Mucosa of gallbladder (tissue), 1 donor: ENCODE measurements around the gene ATXN1. TPM values are rescaled to one million over a fixed set of nuclear protein-coding genes. Genes with fewer than 3 reads are reported as not detected.

ENCODE experiments used
- DNase-seq: peaks from one replicate; pipeline ENCODE4 v3.0.0-alpha.2; 2020; ENCODE audit warnings: low spot score
- total RNA-seq: library from RNA; stranded (reverse); gene quantifications from one replicate; pipeline ENCODE4 v1.2.1, GENCODE V29; 2021
- donor health status: DM: no; HTN: no; CAD: no.

ATXN1 gene
- total RNA-seq, 1 donor from 2014 or later = 71.0 TPM

DNA sequence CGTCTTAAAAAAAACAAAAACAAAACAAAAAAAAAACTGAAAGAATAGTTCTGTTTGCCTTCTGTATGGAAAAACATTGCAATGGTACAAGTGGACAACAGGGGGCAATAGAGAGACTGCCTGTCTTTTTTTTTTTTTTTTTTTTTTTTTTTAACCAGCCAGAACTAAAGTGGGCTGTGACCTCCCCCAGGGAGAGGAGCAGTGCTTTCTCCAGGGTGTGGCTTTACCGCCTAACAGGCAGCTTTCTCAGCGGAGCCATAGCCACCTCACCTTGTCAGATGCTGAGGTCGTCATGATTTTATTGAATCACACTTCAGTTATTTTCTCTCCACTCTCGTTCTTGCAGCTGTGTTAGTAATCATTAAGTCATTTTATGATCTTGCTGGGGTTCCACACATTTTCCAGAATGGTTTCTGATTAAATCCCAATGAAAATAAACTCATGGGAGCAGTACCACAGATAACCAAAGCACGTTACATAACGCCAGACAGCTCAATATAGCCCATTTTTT lies 444.5 kb downstream of the ATXN1 start:
- no peak for DNase-seq

GRCh38 chr6:16314296-16314695 lies 447.0 kb downstream of the ATXN1 start:
- DNase-seq = no peak

DNA sequence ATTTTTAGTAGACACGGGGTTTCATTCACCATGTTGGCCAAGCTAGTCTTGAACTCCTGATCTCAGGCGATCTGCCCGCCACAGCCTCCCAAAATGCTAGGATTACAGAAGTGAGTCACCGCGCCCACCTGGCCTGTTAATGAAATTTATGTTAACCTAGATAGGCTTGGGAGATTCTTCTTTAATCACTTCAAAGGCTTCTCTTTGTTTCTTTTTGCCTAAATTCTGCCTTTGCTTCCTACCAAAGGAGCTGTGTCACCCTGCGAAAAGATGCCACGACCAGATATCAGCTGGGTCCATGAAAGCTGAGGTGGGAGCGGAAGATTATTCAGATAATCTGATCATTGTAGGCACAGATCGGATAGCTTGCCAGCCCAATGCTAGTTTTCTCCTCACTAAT lies 447.5 kb downstream of the ATXN1 start:
- no peak for DNase-seq

GRCh38 chr6:16311763-16312162 lies 449.5 kb downstream of the ATXN1 start:
- no peak for DNase-seq

DNA sequence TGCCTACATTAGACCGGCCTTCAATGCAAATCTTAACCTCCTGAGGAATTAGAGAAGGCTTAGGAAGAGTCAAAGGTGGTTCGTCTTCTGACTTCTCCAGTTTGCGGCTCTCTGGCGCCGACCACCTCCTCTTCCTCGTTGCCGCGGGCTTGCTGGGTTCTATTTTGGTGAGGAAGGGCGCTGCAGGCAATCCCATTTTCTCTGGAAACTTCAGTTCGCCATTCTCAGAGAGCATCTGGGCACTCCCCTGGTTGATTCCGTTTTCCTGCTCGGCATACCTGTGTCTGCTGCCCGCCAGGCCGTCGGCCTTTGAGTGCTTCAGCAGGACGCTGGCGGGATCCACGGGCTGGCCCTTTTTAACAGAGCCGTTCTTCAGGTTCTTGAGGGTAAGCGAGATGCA lies 454.9 kb downstream of the ATXN1 start:
- no peak for DNase-seq

- no peak for DNase-seq
These were observed 455.5 kb downstream of the ATXN1 start for GRCh38 chr6:16305788-16306187.

DNA sequence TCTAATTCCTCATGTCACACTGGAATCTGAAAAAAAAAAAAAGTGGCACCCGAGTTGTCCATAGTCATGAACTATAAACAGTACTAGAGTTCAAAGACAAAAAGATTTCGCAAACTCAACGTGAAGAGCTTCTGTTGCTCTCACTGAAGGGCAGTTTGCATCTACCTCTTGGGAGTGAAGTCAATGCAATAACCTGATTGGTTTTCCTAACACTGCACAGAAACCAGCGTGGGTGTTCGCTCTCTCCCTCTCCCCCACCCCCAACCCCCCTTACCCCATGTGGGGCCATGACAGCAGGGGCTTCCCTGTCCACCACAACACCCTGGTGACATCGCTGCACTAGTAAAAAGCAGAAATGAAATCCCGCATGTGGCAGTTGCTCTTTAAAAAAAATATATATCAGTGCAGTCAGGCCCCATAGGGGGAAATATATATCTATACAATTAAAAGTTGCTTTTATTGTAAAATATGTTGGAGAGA lies 456.0 kb downstream of the ATXN1 start:
- no peak for DNase-seq

GRCh38 chr6:16302721-16303552 lies 458.3 kb downstream of the ATXN1 start:
- DNase-seq = no peak

DNA sequence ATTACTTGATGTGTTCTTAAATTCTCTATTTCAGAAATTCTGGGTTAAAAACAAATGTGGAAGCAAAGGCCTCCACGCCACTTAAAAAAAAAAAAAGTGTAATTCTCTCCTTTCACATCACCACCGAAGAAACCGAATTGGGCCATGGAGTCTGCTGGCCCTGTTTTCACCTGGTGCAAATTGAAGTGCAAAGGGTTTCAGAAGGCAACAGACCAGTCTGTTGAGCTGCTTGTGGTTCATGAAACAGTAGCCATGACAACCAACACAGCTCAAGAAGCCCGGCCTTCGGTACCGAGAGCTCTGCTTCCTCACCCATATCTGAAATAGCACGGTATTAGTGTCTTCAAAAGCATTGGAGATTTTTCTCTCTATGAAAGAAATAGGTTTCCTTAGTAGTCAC lies 459.7 kb downstream of the ATXN1 start:
- DNase-seq = no peak

DNA sequence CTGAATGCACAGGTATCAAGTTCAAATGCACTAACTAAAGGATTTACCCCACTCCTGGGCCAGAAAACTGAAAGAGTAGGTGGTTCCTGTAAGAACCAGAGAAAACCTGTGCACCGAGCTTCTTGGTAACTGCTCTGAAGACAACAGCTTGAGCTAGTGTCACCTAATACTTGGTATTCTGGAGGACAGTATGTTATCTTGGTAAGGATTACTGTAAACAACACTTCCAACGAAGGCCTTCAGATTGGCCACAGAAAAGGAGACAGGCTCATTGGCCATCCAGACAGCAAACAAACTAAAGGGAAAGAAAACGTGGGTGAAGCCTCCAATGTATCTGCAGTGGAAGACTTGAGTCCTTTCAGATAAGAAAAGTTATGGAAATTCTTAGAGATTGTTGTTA lies 461.4 kb downstream of the ATXN1 start:
- DNase-seq = no peak

GRCh38 chr6:16296061-16296670 lies 465.1 kb downstream of the ATXN1 start:
- DNase-seq = no peak

- no peak for DNase-seq
These were observed 465.8 kb downstream of the ATXN1 start for GRCh38 chr6:16295471-16295870.

DNA sequence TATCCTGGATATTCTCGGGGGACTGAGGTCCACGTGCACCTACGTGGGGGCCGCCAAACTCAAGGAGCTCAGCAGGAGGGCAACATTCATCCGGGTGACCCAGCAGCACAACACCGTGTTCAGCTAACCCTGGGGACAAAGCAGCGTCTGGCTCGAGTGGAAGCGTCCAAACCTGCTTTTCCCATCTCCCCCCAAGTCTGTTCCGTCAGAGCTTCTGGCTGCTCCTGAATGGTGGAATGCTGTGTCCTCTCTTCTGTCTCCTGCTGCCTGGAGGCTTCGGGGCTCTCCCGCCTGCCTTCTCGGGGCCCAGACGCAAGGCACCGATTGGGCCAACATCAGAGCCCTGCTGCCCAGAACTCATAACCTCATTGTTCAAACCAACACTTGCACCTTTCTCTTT lies 466.2 kb downstream of the ATXN1 start:
- no peak for DNase-seq

DNA sequence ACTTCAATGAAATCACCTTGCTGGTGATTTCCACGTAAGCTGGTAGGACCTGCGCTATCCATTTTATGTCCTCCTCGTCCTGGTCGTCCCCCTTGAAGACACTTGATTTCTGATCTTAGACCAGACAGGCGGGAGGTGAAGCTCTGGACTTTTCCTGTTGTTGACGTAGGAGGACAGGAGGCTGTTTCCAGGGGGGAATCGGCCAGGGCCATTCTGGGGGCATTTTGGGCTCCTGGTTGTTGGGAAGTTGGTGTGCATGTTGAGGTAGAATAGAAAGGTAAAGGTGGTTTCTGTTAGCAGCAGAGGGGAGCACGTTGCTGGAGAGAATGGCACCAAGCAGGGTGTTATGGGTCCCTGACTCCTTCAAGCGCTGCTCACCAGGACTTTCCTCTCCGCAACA lies 466.9 kb downstream of the ATXN1 start:
- DNase-seq = no peak

- DNase-seq = no peak
These were observed 468.3 kb downstream of the ATXN1 start for GRCh38 chr6:16292942-16293341.

DNA sequence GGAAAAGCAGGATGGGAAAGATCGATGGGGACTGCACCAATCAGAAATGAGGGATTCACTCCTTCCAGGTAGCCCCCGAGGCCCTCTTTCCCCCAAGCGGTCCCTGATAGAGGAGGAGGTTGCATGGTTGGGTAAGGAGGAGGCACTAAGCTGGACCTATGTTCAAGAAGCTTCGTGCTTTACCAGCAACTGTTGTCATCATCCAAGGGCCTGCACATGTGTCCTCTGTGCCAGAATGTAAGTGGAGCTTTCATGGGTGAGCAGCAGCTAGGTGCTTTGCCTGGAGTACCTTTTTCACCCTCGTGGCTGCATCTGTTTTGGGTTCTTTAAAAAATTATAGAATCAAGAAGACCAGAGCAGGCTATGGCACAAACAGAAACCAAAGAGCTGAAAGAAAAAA lies 468.8 kb downstream of the ATXN1 start:
- no peak for DNase-seq

GRCh38 chr6:16291739-16292138 lies 469.5 kb downstream of the ATXN1 start:
- DNase-seq = no peak

DNA sequence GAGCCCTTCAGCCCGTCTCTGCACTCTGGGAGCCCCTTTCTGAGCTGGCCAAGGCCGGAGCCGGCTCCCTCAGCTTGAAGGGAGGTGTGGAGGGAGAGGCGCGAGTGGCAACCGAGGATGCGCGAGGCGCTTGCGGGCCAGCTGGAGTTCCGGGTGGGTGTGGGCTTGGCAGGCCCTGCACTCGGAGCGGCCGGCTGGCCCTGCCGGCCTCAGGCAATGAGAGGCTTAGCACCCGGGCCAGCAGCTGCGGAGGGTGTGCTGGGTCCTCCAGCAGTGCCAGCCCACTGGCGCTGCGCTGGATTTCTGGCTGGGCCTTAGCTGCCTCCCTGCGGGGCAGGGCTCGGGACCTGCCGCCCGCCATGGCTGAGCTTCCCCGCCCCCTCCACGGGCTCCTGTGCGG lies 473.1 kb downstream of the ATXN1 start:
- no peak for DNase-seq

GRCh38 chr6:16286151-16286522 lies 475.1 kb downstream of the ATXN1 start:
- no peak for DNase-seq

GRCh38 chr6:16285467-16286150 lies 475.7 kb downstream of the ATXN1 start:
- DNase-seq = no peak

GRCh38 chr6:16284472-16284871 lies 476.8 kb downstream of the ATXN1 start:
- no peak for DNase-seq

DNA sequence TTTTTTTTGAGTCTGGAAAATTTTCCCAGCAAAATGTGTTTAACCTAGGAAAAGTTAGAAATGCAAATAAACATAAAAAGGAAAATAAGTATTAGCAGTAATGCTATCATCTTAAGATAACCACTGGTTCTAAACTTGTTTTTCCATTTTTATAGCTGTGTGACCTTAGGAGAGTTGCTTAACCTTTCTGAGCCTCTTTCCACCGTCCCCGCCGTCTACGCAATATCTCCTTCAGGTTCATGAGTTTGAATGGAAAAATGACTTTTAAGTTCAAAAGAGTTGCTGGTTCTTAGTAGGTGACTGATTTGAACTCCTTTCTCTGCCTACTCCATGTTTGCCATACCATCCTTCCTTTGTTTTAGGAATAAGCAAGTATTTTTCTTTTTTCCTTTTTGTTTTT lies 478.9 kb downstream of the ATXN1 start:
- DNase-seq = no peak

DNA sequence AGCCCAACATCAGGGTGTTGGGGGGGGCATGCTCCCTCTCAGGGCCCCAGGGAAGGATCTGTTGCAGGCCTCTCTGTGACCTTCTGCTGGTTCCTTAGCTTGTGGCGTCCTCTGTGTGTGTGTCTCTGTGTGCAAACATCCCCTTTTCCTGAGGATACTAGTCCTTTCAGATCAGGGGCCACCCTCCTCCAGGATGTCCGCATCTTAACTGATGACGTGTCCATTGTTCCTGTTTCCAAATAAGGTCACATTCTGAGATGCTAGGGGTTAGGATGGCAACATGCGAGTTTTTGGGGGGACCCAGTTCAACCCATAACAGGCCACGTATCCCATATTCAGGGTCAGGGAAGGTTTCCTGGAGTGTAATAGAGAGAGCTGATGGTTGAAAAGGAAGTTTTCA lies 482.0 kb downstream of the ATXN1 start:
- no peak for DNase-seq
